SK-N-DZ (cell line): ENCODE data around the gene PIGX. TPM values are rescaled to one million over a fixed set of nuclear protein-coding genes. Genes with fewer than 3 reads are reported as not detected.

Experiments used
- DNase-seq: peaks from one replicate; pipeline ENCODE4 v3.0.0-alpha.2; 2015; ENCODE audit warnings: low spot score
- polyA plus RNA-seq, 2 experiments: library from polyadenylated mRNA; depleted of rRNA; stranded (reverse); fragments of >200 nt; gene quantifications; 2 replicates each; pipeline ENCODE4 v1.2.3, GENCODE V29; 2014

Gene PIGX
- 51.8 and 68.9 TPM in 2 replicates for polyA plus RNA-seq (2014; cell fraction: cytosol; rRNA removed)
- 26.2 and 35.3 TPM in 2 replicates for polyA plus RNA-seq (2014; cell fraction: nucleus; rRNA removed)

- peak; percentile 87 for DNase-seq
These were observed at the start of gene PIGX, which contains the start of gene CEP19 for GRCh38 chr3:196711838-196712513. PIGX (plus strand) TSS chr3:196712377. CEP19 (minus strand) TSS chr3:196712250; CDS start chr3:196708657, 3,593 bp downstream.

GRCh38 chr3:196662711-196663571 lies 49.2 kb upstream of the PIGX start:
- DNase-seq: peak; percentile 69

- DNase-seq: peak; percentile 87
These were observed 45.9 kb upstream of the PIGX start for GRCh38 chr3:196666001-196666867.

GRCh38 chr3:196667056-196667825 lies 44.9 kb upstream of the PIGX start:
- DNase-seq: no peak

GRCh38 chr3:196670339-196670738 lies 41.8 kb upstream of the PIGX start:
- no peak for DNase-seq

- no peak for DNase-seq
These were observed 38.5 kb upstream of the PIGX start for GRCh38 chr3:196673632-196674031.

- no peak for DNase-seq
These were observed 34.8 kb upstream of the PIGX start for GRCh38 chr3:196677353-196677752.

GRCh38 chr3:196677931-196678330 lies 34.2 kb upstream of the PIGX start:
- DNase-seq: no peak

- peak; percentile 57 for DNase-seq
These were observed 27.4 kb upstream of the PIGX start for GRCh38 chr3:196684548-196685407.

- no peak for DNase-seq
These were observed 25.7 kb upstream of the PIGX start for GRCh38 chr3:196686436-196686835.

- DNase-seq: no peak
These were observed 23.8 kb upstream of the PIGX start for GRCh38 chr3:196688349-196688748.

- no peak for DNase-seq
These were observed 22.1 kb upstream of the PIGX start for GRCh38 chr3:196689941-196690660.

- DNase-seq: no peak
These were observed 20.8 kb upstream of the PIGX start for GRCh38 chr3:196691386-196691785.

- no peak for DNase-seq
These were observed 18.0 kb upstream of the PIGX start for GRCh38 chr3:196694202-196694638.

- DNase-seq: no peak
These were observed 17.0 kb upstream of the PIGX start for GRCh38 chr3:196694941-196695848.

- no peak for DNase-seq
These were observed 16.3 kb upstream of the PIGX start for GRCh38 chr3:196695849-196696226.

- DNase-seq: no peak
These were observed 14.9 kb upstream of the PIGX start for GRCh38 chr3:196697270-196697669.

GRCh38 chr3:196699749-196700148 lies 12.4 kb upstream of the PIGX start:
- no peak for DNase-seq
